Nephron (organoid): ENCODE measurements around the gene KANK4.
A peak's percentile ranks its signal among the peaks of the same experiment; 100 is the strongest.

Experiments used
- H3K27ac Mint-ChIP-seq, 3 experiments: 2 replicates each; pipeline ENCODE4 v1.8.0; 2020; ENCODE audit warnings: mixed read lengths in 3 of 3, mild to moderate bottlenecking in 2 of 3, moderate library complexity in 1 of 3
- H3K27me3 Mint-ChIP-seq: 2 replicates; pipeline ENCODE4 v1.8.0; 2021; ENCODE audit warnings: low read depth, mild to moderate bottlenecking, moderate library complexity, mixed read lengths
- H3K36me3 Mint-ChIP-seq: 2 replicates; pipeline ENCODE4 v1.8.0; 2020; ENCODE audit warnings: low read depth, mixed read lengths
- H3K4me1 Mint-ChIP-seq: 2 replicates; pipeline ENCODE4 v1.8.0; 2020; ENCODE audit warnings: mixed read lengths
- H3K4me3 Mint-ChIP-seq, 3 experiments: 2 replicates each; pipeline ENCODE4 v1.8.0; 2020; ENCODE audit warnings: mild to moderate bottlenecking in 3 of 3, mixed read lengths in 3 of 3, moderate library complexity in 2 of 3
- H3K9me3 Mint-ChIP-seq: 2 replicates; pipeline ENCODE4 v1.8.0; 2020; ENCODE audit warnings: mixed read lengths
- CTCF ChIP-seq, 3 experiments: fragments of 200-600 bp; sonication (generic); IDR thresholded peaks; one replicate each; pipeline ENCODE4 v1.5.0; 2021; ENCODE audit warnings: antibody characterized with exemption in 3 of 3; ENCODE audit not compliant: unreplicated experiment in 3 of 3

Gene KANK4

GRCh38 chr1:62198069-62198780, 121.0 kb downstream of the KANK4 start:
- H3K36me3 Mint-ChIP-seq: no peaks in the 10 kb centered on the region
- H3K4me3 Mint-ChIP-seq: no peak overlapping the region
- peaks cover 18% of the 10 kb centered on the region for H3K4me1 Mint-ChIP-seq
- TF ChIP-seq CTCF (IDR thresholded peaks at IDR 0.05; ENCODE audit: unreplicated experiment in 3 of 3): no peak
- no peak overlapping the region for H3K27ac Mint-ChIP-seq
- peaks cover 55% of the 10 kb centered on the region for H3K27me3 Mint-ChIP-seq
- H3K9me3 Mint-ChIP-seq: peaks cover 7% of the 10 kb centered on the region

- peaks cover 7% of the 10 kb centered on the region for H3K9me3 Mint-ChIP-seq
- TF ChIP-seq CTCF (IDR thresholded peaks at IDR 0.05; ENCODE audit: unreplicated experiment in 3 of 3): no peak
- H3K27me3 Mint-ChIP-seq: peaks cover 60% of the 10 kb centered on the region
- H3K4me1 Mint-ChIP-seq: peaks cover 18% of the 10 kb centered on the region
- peak overlapping the region; percentile 71 to 77 (median 76) for H3K4me3 Mint-ChIP-seq
- H3K27ac Mint-ChIP-seq: no peak overlapping the region
- H3K36me3 Mint-ChIP-seq: no peaks in the 10 kb centered on the region
Measured at GRCh38 chr1:62196086-62196690, 123.0 kb downstream of the KANK4 start.

- Mint-ChIP-seq H3K4me1 (peaks cover 18% of the 10 kb centered on the region), H3K27ac (peak within 1 kb of the TSS; percentile 41 to 74 (median 52)), H3K36me3 (no peaks in the 10 kb centered on the region), H3K9me3 (peaks cover 7% of the 10 kb centered on the region), H3K27me3 (peaks cover 60% of the 10 kb centered on the region), H3K4me3 (peak within 1 kb of the TSS; percentile 76 to 86 (median 86))
- TF ChIP-seq CTCF (IDR thresholded peaks at IDR 0.05; ENCODE audit: unreplicated experiment in 3 of 3): no peak
Measured at GRCh38 chr1:62194651-62195544, 124.3 kb downstream of the KANK4 start, which contains the start of gene L1TD1. Gene L1TD1, plus strand, starts transcription at chr1:62194849. Its CDS starts 11,780 bp downstream, at chr1:62206629.

GRCh38 chr1:62188111-62188510, 131.1 kb downstream of the KANK4 start:
- Mint-ChIP-seq H3K4me3 (no peak overlapping the region), H3K36me3 (no peaks in the 10 kb centered on the region), H3K27ac (no peak overlapping the region), H3K9me3 (peaks cover 2% of the 10 kb centered on the region), H3K27me3 (peaks cover 8% of the 10 kb centered on the region), H3K4me1 (peaks cover 9% of the 10 kb centered on the region)
- TF ChIP-seq CTCF (IDR thresholded peaks at IDR 0.05; ENCODE audit: unreplicated experiment in 3 of 3): no peak

- peaks cover 14% of the 10 kb centered on the region for H3K4me1 Mint-ChIP-seq
Measured at GRCh38 chr1:62187548-62187947, 131.7 kb downstream of the KANK4 start.

More at GRCh38 chr1:62187548-62187947, 131.7 kb downstream of the KANK4 start:
- H3K27me3 Mint-ChIP-seq: peaks cover 6% of the 10 kb centered on the region
- TF ChIP-seq CTCF (IDR thresholded peaks at IDR 0.05; ENCODE audit: unreplicated experiment in 3 of 3): no peak
- H3K9me3 Mint-ChIP-seq: peaks cover 2% of the 10 kb centered on the region
- no peak overlapping the region for H3K27ac Mint-ChIP-seq
- no peak overlapping the region for H3K4me3 Mint-ChIP-seq
- no peaks in the 10 kb centered on the region for H3K36me3 Mint-ChIP-seq
